ENCODE measurements around the gene FITM2. TPM values are rescaled to one million over a fixed set of nuclear protein-coding genes. Genes with fewer than 3 reads are reported as not detected.
A peak's percentile ranks its signal among the peaks of the same experiment; 100 is the strongest.

Gene FITM2
- total and polyA plus RNA-seq, 2 donors from 2014 or later, result 10.0 to 12.5 TPM

DNA sequence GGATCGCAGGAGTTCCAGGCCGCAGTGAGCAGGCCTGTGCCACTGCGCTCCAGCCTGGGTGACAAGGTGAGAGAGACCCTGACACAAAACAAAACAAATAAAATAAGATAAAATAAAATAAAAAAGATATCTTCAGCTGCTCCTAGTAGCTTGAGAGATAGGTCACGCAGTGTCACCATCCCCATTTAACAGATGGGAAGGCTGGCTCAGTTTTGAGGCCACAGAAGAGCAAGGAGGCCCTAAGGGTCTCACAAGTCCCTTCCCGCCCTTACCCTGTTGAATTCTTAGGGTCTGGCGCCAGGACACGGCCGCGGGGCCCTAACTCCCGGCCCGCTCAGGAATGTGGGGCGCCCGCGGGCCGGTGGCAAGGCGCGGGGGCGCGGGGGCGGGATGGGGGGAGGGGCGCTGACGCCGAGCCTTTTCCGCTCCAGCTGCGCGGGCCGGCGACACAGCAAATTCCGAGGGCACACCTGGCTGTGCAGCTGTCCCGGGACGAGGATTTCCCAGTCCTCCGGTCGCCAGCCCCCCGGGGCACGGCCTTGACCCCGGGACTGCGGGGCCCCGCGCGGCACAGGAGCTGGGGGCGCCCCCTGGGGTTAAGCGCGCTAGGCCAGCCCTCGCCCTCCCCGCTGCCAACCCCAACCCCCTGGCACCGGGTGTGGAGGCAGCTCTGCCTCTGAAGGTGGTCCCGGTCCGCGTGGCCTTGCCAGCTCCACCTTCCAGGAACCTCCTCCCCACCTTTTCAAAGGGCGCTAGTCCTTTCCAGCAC lies 15.6 kb upstream of the FITM2 start:
- Histone ChIP-seq H3K36me3 (ENCODE audit: control insufficient read depth in 2 of 3, insufficient read depth in 3 of 3, low read length in 3 of 3) (no peaks in the 10 kb centered on the region), H3K4me3 (ENCODE audit: low read length in 3 of 3) (no peak overlapping the region), H3K9me3 (ENCODE audit: control insufficient read depth in 2 of 3, insufficient read depth in 1 of 3, low read length in 3 of 3) (no peaks in the 10 kb centered on the region), H3K9ac (ENCODE audit: low read length in 3 of 3) (no peak overlapping the region), H3K4me1 (ENCODE audit: control insufficient read depth in 2 of 3, insufficient read depth in 2 of 3, low read depth in 1 of 3, low read length in 3 of 3) (no peaks in the 10 kb centered on the region), H3K27ac (ENCODE audit: low read depth in 2 of 2, low read length in 2 of 2) (no peak overlapping the region), H3K27me3 (ENCODE audit: control insufficient read depth, insufficient read depth, low read length) (no peaks in the 10 kb centered on the region)
- TF ChIP-seq, protein P1, sequence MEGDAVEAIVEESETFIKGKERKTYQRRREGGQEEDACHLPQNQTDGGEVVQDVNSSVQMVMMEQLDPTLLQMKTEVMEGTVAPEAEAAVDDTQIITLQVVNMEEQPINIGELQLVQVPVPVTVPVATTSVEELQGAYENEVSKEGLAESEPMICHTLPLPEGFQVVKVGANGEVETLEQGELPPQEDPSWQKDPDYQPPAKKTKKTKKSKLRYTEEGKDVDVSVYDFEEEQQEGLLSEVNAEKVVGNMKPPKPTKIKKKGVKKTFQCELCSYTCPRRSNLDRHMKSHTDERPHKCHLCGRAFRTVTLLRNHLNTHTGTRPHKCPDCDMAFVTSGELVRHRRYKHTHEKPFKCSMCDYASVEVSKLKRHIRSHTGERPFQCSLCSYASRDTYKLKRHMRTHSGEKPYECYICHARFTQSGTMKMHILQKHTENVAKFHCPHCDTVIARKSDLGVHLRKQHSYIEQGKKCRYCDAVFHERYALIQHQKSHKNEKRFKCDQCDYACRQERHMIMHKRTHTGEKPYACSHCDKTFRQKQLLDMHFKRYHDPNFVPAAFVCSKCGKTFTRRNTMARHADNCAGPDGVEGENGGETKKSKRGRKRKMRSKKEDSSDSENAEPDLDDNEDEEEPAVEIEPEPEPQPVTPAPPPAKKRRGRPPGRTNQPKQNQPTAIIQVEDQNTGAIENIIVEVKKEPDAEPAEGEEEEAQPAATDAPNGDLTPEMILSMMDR (IDR thresholded peaks at IDR 0.05; ENCODE audit: borderline replicate concordance, extremely low read depth, insufficient read depth), result no peak
- DNase-seq, result peak in 4 of 5 donors; percentile 27 to 68 (median 58)
- no peak for FAIRE-seq
- intact Hi-C loops (cut with DNase I), result no loop called here

DNA sequence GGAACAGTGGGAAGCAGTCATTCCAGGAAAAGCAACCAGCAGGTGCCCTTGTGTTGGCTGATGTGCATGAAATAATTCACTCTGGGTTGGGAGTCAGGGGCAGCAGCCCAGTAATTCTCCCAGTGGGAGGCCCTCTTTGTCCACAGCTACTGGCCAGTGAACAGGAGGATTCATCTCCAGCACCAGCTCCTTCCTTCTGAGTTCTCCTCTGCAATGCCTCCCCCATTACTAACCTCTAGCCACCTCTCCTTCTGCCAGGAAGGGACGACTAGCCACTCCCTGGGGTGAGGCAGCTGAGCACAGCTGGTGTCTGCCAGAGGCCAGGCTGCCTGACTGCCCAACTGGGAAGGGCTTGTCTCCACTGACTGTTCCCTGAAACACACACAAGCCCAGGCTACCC lies 13.3 kb upstream of the FITM2 start:
- H3K36me3 ChIP-seq (ENCODE audit: control insufficient read depth in 2 of 3, insufficient read depth in 3 of 3, low read length in 3 of 3), result no peaks in the 10 kb centered on the region
- no peaks in the 10 kb centered on the region for H3K4me1 ChIP-seq (ENCODE audit: control insufficient read depth in 2 of 3, insufficient read depth in 2 of 3, low read depth in 1 of 3, low read length in 3 of 3)
- DNase-seq (peak in 2 of 5 donors; percentile 21 to 57), FAIRE-seq (no peak)
- H3K27ac ChIP-seq (ENCODE audit: low read depth in 2 of 2, low read length in 2 of 2), result no peak overlapping the region
- no peak overlapping the region for H3K9ac ChIP-seq (ENCODE audit: low read length in 3 of 3)
- no peaks in the 10 kb centered on the region for H3K27me3 ChIP-seq (ENCODE audit: control insufficient read depth, insufficient read depth, low read length)
- no peak overlapping the region for H3K4me3 ChIP-seq (ENCODE audit: low read length in 3 of 3)
- no peaks in the 10 kb centered on the region for H3K9me3 ChIP-seq (ENCODE audit: control insufficient read depth in 2 of 3, insufficient read depth in 1 of 3, low read length in 3 of 3)
- intact Hi-C loops (cut with DNase I), result no loop called here
- TF ChIP-seq, protein P1 (IDR thresholded peaks at IDR 0.05; ENCODE audit: borderline replicate concordance, extremely low read depth, insufficient read depth), result no peak

DNA sequence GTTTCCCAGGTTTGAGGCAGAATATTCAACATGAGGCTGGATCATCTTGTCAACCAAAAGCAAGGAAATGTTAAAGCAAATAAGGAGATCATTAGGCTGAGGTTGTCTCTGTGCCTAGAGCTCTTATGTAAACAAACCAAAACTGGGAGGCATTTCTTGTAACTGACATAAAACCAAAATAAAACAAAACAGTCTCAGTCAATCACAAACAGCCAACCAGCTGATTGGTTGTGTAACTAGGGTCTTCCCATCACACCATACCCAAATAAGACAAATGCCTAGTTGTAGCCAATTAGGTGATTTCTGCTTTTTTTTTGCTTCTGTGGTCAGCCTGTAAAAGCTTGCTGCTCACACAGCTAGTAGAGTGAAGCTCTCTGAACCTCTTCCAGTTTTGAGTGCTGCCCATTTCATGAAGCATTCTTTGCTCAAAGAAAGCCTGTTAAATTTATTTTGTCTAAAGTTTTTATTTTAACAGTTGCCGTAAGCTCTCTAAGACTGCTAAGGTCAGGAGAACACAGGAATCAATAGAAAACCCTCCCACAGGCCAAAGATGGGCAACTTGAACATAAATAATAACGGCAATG lies 8.9 kb upstream of the FITM2 start:
- intact Hi-C loops (cut with DNase I), result no loop called here
- no peaks in the 10 kb centered on the region for H3K9me3 ChIP-seq (ENCODE audit: control insufficient read depth in 2 of 3, insufficient read depth in 1 of 3, low read length in 3 of 3)
- H3K9ac ChIP-seq (ENCODE audit: low read length in 3 of 3), result no peak overlapping the region
- H3K4me3 ChIP-seq (ENCODE audit: low read length in 3 of 3), result no peak overlapping the region
- H3K27me3 ChIP-seq (ENCODE audit: control insufficient read depth, insufficient read depth, low read length), result no peaks in the 10 kb centered on the region
- no peak for DNase-seq
- H3K4me1 ChIP-seq (ENCODE audit: control insufficient read depth in 2 of 3, insufficient read depth in 2 of 3, low read depth in 1 of 3, low read length in 3 of 3), result no peaks in the 10 kb centered on the region
- TF ChIP-seq, protein P1 (IDR thresholded peaks at IDR 0.05; ENCODE audit: borderline replicate concordance, extremely low read depth, insufficient read depth), result no peak
- H3K27ac ChIP-seq (ENCODE audit: low read depth in 2 of 2, low read length in 2 of 2), result no peak overlapping the region
- FAIRE-seq, result no peak
- no peaks in the 10 kb centered on the region for H3K36me3 ChIP-seq (ENCODE audit: control insufficient read depth in 2 of 3, insufficient read depth in 3 of 3, low read length in 3 of 3)
